LNCaP clone FGC (cell line): ENCODE data around the gene MZF1.

Experiments used
- DNase-seq: peaks from one replicate; pipeline ENCODE4 v3.0.0-alpha.2; 2011; ENCODE audit warnings: low read depth
- H3K4me3 ChIP-seq: 2 replicates; pipeline ENCODE4 v1.5.1; 2011; ENCODE audit warnings: mild to moderate bottlenecking, low read depth, low read length, control low read depth
- CTCF ChIP-seq: IDR thresholded peaks from 2 replicates; pipeline ENCODE4 v1.5.1; 2012; ENCODE audit warnings: mild to moderate bottlenecking; ENCODE audit not compliant: control insufficient read depth, insufficient read depth; ENCODE audit errors: extremely low read depth

Gene MZF1

GRCh38 chr19:58551577-58552471 lies 21.3 kb downstream of the MZF1 start:
- DNase-seq: no peak
- no peak overlapping the region for H3K4me3 ChIP-seq
- no peak for TF ChIP-seq CTCF

GRCh38 chr19:58551123-58551497 lies 22.0 kb downstream of the MZF1 start:
- H3K4me3 ChIP-seq: no peak overlapping the region
- DNase-seq: no peak
- no peak for TF ChIP-seq CTCF

GRCh38 chr19:58550362-58551122 lies 22.6 kb downstream of the MZF1 start:
- DNase-seq: no peak
- H3K4me3 ChIP-seq: no peak overlapping the region
- TF ChIP-seq CTCF: no peak

GRCh38 chr19:58549664-58550361 lies 23.3 kb downstream of the MZF1 start:
- DNase-seq: no peak
- no peak for TF ChIP-seq CTCF
- H3K4me3 ChIP-seq: no peak overlapping the region

GRCh38 chr19:58548859-58549663 lies 24.1 kb downstream of the MZF1 start:
- no peak overlapping the region for H3K4me3 ChIP-seq
- no peak for DNase-seq
- TF ChIP-seq CTCF: no peak
